SK-N-SH (cell line): Measurements from ENCODE around the gene FOXP1. TPM values are rescaled to one million over a fixed set of nuclear protein-coding genes. Genes with fewer than 3 reads are reported as not detected.

ENCODE experiments used
- CTCF ChIA-PET: fragments of 300-600, 350-600 bp; formaldehyde crosslinking; extraction: SDS; loops from one replicate; lab custom pipeline; 2021; lab: Yijun Ruan, JAX
- POLR2A ChIA-PET: fragments of 350-600 bp; sonication (Branson Sonifier 250); formaldehyde crosslinking; extraction: SDS; loops from one replicate; lab custom pipeline; 2020; ENCODE audit warnings: antibody characterized with exemption, inconsistent platforms; lab: Yijun Ruan, JAX
- DNase-seq: peaks from one replicate; pipeline ENCODE4 v3.0.0; 2012
- H2AFZ ChIP-seq: fragments of 200-600 bp; sonication (generic); 2 replicates; pipeline ENCODE4 v1.8.1; 2016; ENCODE audit warnings: antibody characterized with exemption, mild to moderate bottlenecking, low read depth
- H3F3A ChIP-seq: fragments of 200-600 bp; sonication (generic); replicated peaks from 2 replicates; pipeline ENCODE3; 2016; ENCODE audit warnings: antibody characterized with exemption, mild to moderate bottlenecking; ENCODE audit not compliant: insufficient read depth
- H3K27ac ChIP-seq, 2 experiments: fragments of 200-500 bp in 1 of 2; fragments of 200-600 bp in 1 of 2; sonication (Bioruptor generic) in 1 of 2; sonication (generic), shearing (Covaris generic) in 1 of 2; 2 replicates each; pipeline versions ENCODE4 v1.5.1 to v1.6.1; 2014 to 2016; ENCODE audit warnings: low read depth in 2 of 2, inconsistent platforms in 1 of 2, low read length in 1 of 2, mild to moderate bottlenecking in 1 of 2, mixed read lengths in 1 of 2
- H3K27me3 ChIP-seq: fragments of 200-600 bp; sonication (generic), shearing (Covaris generic); 2 replicates; pipeline ENCODE4 v1.6.1; 2016; ENCODE audit warnings: mixed run types; ENCODE audit not compliant: insufficient read depth
- H3K36me3 ChIP-seq, 2 experiments: fragments of 200-500 bp in 1 of 2; fragments of 200-600 bp in 1 of 2; sonication (Bioruptor generic) in 1 of 2; sonication (generic) in 1 of 2; replicated peaks in 1 of 2; 2 replicates each; pipeline versions ENCODE3 to v1.5.1; 2014 to 2016; ENCODE audit warnings: low read length in 1 of 2, mild to moderate bottlenecking in 1 of 2; ENCODE audit not compliant: insufficient read depth in 2 of 2, control insufficient read depth in 1 of 2
- H3K4me1 ChIP-seq, 2 experiments: fragments of 200-500 bp in 1 of 2; fragments of 200-600 bp in 1 of 2; sonication (Bioruptor generic) in 1 of 2; sonication (generic), shearing (Covaris generic) in 1 of 2; 2 replicates each; pipeline versions ENCODE4 v1.5.1 to v1.6.1; 2014 to 2016; ENCODE audit warnings: low read depth in 1 of 2, low read length in 1 of 2, mixed run types in 1 of 2; ENCODE audit not compliant: insufficient read depth in 2 of 2, control insufficient read depth in 1 of 2
- H3K4me2 ChIP-seq: fragments of 200-600 bp; sonication (generic), shearing (Covaris generic); 2 replicates; pipeline ENCODE4 v1.6.1; 2017; ENCODE audit warnings: mixed run types
- H3K4me3 ChIP-seq, 2 experiments: fragments of 200-500 bp in 1 of 2; fragments of 200-600 bp in 1 of 2; sonication (Bioruptor generic) in 1 of 2; sonication (generic), shearing (Covaris generic) in 1 of 2; 2 replicates each; pipeline versions ENCODE4 v1.5.1 to v1.8.1; 2014 to 2016; ENCODE audit warnings: low read depth in 2 of 2, inconsistent platforms in 1 of 2, low read length in 1 of 2, mild to moderate bottlenecking in 1 of 2, mixed read lengths in 1 of 2, moderate library complexity in 1 of 2
- H3K79me2 ChIP-seq: fragments of 200-600 bp; sonication (generic); 2 replicates; pipeline ENCODE4 v1.8.1; 2017; ENCODE audit warnings: mild to moderate bottlenecking; ENCODE audit not compliant: insufficient read depth
- H3K9ac ChIP-seq: fragments of 200-600 bp; sonication (generic); 2 replicates; pipeline ENCODE4 v1.6.1; 2017; ENCODE audit warnings: mixed run types
- H3K9me2 ChIP-seq: fragments of 200-600 bp; sonication (generic); 2 replicates; pipeline ENCODE4 v1.6.1; 2017; ENCODE audit warnings: mixed run types
- H3K9me3 ChIP-seq: fragments of 200-600 bp; sonication (generic); 2 replicates; pipeline ENCODE4 v1.6.1; 2017; ENCODE audit warnings: mixed run types, mild to moderate bottlenecking, moderate library complexity
- H4K20me1 ChIP-seq: fragments of 200-600 bp; sonication (generic); 2 replicates; pipeline ENCODE4 v1.6.1; 2017; ENCODE audit warnings: mild to moderate bottlenecking, mixed run types; ENCODE audit not compliant: insufficient read depth
- CTCF ChIP-seq: fragments of 200-600 bp; sonication (generic); IDR thresholded peaks from 2 replicates; pipeline ENCODE4 v1.6.1; 2017; ENCODE audit warnings: antibody characterized with exemption, mild to moderate bottlenecking, moderate library complexity
- FOXM1 ChIP-seq: IDR thresholded peaks from 2 replicates; pipeline ENCODE4 v1.4.0; 2012; ENCODE audit warnings: low read depth, mild to moderate bottlenecking
- GABPA ChIP-seq: IDR thresholded peaks from 2 replicates; pipeline ENCODE4 v1.4.0; 2012; ENCODE audit warnings: low read depth, mild to moderate bottlenecking
- GATA2 ChIP-seq: sonication (generic); formaldehyde crosslinking; IDR thresholded peaks from 2 replicates; pipeline ENCODE4 v1.5.0; 2020; ENCODE audit warnings: mild to moderate bottlenecking, missing genetic modification reagents
- NFIC ChIP-seq: IDR thresholded peaks from 2 replicates; pipeline ENCODE4 v1.4.0; 2012; ENCODE audit warnings: borderline replicate concordance
- NRF1 ChIP-seq: IDR thresholded peaks from 2 replicates; pipeline ENCODE4 v1.6.1; 2012; ENCODE audit warnings: low read depth, mild to moderate bottlenecking, low read length
- RCOR1 ChIP-seq: fragments of 150-350 bp; IDR thresholded peaks from 2 replicates; pipeline ENCODE4 v1.6.1; 2017; ENCODE audit warnings: antibody characterized with exemption, low read length
- REST ChIP-seq: IDR thresholded peaks from 2 replicates; pipeline ENCODE4 v1.6.1; 2012; ENCODE audit warnings: mild to moderate bottlenecking, low read depth, low read length, moderate library complexity
- RFX5 ChIP-seq: IDR thresholded peaks from 2 replicates; pipeline ENCODE4 v1.6.1; 2012; ENCODE audit warnings: mild to moderate bottlenecking, improper control_type of control experiment, low read length
- RXRA ChIP-seq: IDR thresholded peaks from 2 replicates; pipeline ENCODE4 v1.4.0; 2012; ENCODE audit warnings: low read depth, mild to moderate bottlenecking, borderline replicate concordance
- SMC3 ChIP-seq: IDR thresholded peaks from 2 replicates; pipeline ENCODE4 v1.6.1; 2012; ENCODE audit warnings: low read depth, low read length, improper control_type of control experiment
- TAF1 ChIP-seq: IDR thresholded peaks from 2 replicates; pipeline ENCODE4 v1.6.1; 2012; ENCODE audit warnings: low read depth, mild to moderate bottlenecking, low read length, moderate library complexity, borderline replicate concordance
- TCF12 ChIP-seq: IDR thresholded peaks from 2 replicates; pipeline ENCODE4 v1.4.0; 2012
- USF1 ChIP-seq: IDR thresholded peaks from 2 replicates; pipeline ENCODE4 v1.4.0; 2012; ENCODE audit warnings: low read depth, borderline replicate concordance
- WGBS: methylation state at CpG from one replicate; pipeline ENCODE4 v1.1.6; 2017; ENCODE audit warnings: low lambda C conversion rate; 5-methylcytosine and 5-hydroxymethylcytosine counted together
- polyA plus RNA-seq, 3 experiments: library from polyadenylated mRNA; depleted of rRNA; stranded (reverse); fragments of >200 nt; gene quantifications; 2 replicates each; pipeline ENCODE4 v1.2.3, GENCODE V29; 2012

Gene FOXP1
- polyA plus RNA-seq, 1 of the 3 experiments (the other 2 are of a cell fraction): 8.8 TPM

- H3K79me2 ChIP-seq: peaks cover 81% of the 10 kb centered on the region
- 94% methylated on average over 1 of the region's 1 CpG for WGBS
- POLR2A ChIA-PET: no interaction called here
- no peaks in the 10 kb centered on the region; the same call in 1 of the 2 replicates for H3K9me2 ChIP-seq
- H4K20me1 ChIP-seq: no peaks in the 10 kb centered on the region
- H3K4me3 ChIP-seq: no peak overlapping the region
- no peaks in the 10 kb centered on the region for H3K27me3 ChIP-seq
- no peak overlapping the region for H3K4me2 ChIP-seq
- H3K36me3 ChIP-seq: peaks cover 0 to 22% of the 10 kb centered on the region in 2 experiments
- H2AFZ ChIP-seq: no peak overlapping the region
- peaks cover 43% of the 10 kb centered on the region for H3F3A ChIP-seq
- no peaks in the 10 kb centered on the region; the same call in 1 of the 2 replicates for H3K9me3 ChIP-seq
- CTCF ChIA-PET: no interaction called here
- peaks cover 0 to 18% of the 10 kb centered on the region in 2 experiments; a peak in 3 of 4 replicates for H3K4me1 ChIP-seq
- H3K9ac ChIP-seq: no peak overlapping the region
- no peak for DNase-seq
- no peak overlapping the region for H3K27ac ChIP-seq
- TF ChIP-seq RCOR1 (no peak), RFX5 (no peak), GABPA (no peak), GATA2 (CRISPR knock-in tag) (no peak), NRF1 (no peak), REST (no peak), FOXM1 (no peak), TCF12 (no peak), USF1 (no peak), TAF1 (no peak), RXRA (no peak), CTCF (no peak), NFIC (no peak), SMC3 (no peak)
Observed at GRCh38 chr3:71554649-71555048, 28.9 kb downstream of the FOXP1 start.
